ENCODE data around the gene TMEM203.

The TMEM203 gene

DNA sequence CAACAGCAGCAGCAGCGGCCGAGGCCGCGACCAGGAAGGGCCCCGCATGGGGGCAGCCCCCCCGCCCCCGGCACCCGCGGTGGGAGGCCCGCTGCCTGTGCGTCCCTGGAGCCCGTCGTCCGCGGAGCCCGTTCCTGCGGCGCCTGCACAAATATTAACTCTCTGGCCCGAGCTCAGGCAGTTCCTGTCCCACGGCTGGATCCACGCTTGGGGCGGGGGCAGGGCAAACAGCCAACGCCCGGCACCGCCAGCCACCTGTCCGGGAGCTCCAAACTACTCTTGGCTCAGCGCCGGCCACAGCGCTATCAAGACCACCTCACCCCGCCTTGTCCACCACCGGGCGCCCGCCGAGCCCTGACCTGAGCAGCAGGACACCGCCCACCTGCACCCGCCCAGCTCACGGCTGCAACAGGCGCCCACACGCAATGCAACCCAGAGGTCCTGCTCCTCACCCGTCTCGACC, 35.5 kb downstream of the TMEM203 start, which contains the start of gene LRRC26:
Gene LRRC26, minus strand, starts transcription at position 156 of the 463 bp plus-strand sequence. Its CDS starts 108 bp downstream, at position 48.
- peak within 1 kb of the TSS; percentile 47 for H3K4me3 ChIP-seq (ENCODE audit: low read depth, low read length)
- TF ChIP-seq, protein P1, sequence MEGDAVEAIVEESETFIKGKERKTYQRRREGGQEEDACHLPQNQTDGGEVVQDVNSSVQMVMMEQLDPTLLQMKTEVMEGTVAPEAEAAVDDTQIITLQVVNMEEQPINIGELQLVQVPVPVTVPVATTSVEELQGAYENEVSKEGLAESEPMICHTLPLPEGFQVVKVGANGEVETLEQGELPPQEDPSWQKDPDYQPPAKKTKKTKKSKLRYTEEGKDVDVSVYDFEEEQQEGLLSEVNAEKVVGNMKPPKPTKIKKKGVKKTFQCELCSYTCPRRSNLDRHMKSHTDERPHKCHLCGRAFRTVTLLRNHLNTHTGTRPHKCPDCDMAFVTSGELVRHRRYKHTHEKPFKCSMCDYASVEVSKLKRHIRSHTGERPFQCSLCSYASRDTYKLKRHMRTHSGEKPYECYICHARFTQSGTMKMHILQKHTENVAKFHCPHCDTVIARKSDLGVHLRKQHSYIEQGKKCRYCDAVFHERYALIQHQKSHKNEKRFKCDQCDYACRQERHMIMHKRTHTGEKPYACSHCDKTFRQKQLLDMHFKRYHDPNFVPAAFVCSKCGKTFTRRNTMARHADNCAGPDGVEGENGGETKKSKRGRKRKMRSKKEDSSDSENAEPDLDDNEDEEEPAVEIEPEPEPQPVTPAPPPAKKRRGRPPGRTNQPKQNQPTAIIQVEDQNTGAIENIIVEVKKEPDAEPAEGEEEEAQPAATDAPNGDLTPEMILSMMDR (IDR thresholded peaks at IDR 0.05; ENCODE audit: borderline replicate concordance, insufficient read depth, low read depth, low read length), result no peak

DNA sequence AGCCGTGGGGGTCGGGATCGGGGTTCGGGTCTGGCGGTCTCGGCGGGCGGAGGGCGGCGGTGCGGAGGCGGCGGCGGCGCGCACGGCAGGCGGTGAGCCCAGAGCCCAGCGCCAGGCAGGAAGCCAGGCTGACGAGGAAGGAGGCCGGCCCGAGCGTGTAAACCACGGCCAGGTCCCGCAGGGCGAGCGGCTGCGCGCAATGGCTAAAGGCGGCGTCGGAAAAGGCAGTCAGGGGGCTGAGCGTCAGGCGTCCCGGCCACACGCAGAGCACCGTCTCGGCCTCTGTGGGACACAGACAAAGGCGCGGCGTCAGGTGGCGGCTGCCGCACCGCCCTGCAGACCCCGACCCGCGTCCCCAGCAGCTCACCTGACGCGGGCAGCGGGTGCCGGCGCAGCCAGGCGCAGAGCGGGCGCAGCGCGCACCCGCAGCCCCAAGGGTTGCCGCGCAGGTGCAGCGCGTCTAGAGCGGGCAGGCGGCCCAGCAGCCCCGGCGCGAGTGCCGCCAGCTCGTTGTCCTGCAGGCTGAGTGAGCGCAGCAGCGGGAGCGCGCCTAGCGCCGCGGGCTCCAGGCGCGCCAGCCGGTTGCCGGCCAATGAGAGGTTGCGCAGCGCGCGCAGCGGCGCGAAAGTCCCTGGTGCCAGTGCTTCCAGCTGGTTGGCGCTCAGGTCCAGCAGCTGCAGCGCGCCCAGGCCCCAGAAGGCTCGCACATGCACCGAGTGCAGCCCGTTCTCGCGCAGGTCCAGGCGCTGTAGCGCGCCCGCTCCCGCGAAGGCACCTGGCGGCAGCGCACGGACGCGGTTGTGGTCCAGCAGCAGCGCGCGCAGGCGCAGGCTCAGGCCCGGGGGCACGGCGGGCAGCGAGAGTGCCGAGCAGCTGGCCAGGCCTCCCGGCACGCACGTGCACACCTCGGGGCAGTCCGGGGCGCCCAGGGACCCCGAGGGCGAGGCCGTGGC, 36.3 kb downstream of the TMEM203 start:
- TF ChIP-seq, protein P1 (IDR thresholded peaks at IDR 0.05; ENCODE audit: borderline replicate concordance, insufficient read depth, low read depth, low read length), result no peak
- peak overlapping the region; percentile 47 for H3K4me3 ChIP-seq (ENCODE audit: low read depth, low read length)

DNA sequence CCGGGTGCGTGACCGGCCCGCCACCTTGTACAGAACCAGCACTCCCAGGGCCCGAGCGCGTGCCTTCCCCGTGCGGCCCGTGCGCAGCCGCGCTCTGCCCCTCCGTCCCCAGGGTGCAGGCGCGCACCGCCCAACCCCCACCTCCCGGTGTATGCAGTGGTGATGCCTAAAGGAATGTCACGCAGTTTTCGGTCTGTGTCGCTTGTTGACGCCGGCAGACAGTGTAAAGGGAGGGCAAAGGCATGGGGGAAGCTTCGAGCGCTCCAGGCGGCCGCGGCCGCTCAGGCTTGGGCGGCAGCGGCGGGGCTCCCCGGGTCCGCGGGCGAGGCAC, 36.9 kb downstream of the TMEM203 start:
- no peak overlapping the region for H3K4me3 ChIP-seq (ENCODE audit: low read depth, low read length)
- TF ChIP-seq, protein P1 (IDR thresholded peaks at IDR 0.05; ENCODE audit: borderline replicate concordance, insufficient read depth, low read depth, low read length), result no peak

DNA sequence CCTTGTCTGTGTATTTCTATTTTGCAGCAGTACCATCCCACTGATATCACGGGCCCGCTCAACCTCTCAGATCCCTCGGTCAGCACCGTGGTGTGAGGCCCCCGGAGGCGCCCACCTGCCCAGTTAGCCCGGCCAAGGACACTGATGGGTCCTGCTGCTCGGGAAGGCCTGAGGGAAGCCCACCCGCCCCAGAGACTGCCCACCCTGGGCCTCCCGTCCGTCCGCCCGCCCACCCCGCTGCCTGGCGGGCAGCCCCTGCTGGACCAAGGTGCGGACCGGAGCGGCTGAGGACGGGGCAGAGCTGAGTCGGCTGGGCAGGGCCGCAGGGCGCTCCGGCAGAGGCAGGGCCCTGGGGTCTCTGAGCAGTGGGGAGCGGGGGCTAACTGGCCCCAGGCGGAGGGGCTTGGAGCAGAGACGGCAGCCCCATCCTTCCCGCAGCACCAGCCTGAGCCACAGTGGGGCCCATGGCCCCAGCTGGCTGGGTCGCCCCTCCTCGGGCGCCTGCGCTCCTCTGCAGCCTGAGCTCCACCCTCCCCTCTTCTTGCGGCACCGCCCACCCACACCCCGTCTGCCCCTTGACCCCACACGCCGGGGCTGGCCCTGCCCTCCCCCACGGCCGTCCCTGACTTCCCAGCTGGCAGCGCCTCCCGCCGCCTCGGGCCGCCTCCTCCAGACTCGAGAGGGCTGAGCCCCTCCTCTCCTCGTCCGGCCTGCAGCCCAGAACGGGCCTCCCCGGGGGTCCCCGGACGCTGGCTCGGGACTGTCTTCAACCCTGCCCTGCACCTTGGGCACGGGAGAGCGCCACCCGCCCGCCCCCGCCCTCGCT, 37.5 kb downstream of the TMEM203 start:
- TF ChIP-seq, protein P1 (IDR thresholded peaks at IDR 0.05; ENCODE audit: borderline replicate concordance, insufficient read depth, low read depth, low read length), result no peak
- H3K4me3 ChIP-seq (ENCODE audit: low read depth, low read length), result no peak overlapping the region

DNA sequence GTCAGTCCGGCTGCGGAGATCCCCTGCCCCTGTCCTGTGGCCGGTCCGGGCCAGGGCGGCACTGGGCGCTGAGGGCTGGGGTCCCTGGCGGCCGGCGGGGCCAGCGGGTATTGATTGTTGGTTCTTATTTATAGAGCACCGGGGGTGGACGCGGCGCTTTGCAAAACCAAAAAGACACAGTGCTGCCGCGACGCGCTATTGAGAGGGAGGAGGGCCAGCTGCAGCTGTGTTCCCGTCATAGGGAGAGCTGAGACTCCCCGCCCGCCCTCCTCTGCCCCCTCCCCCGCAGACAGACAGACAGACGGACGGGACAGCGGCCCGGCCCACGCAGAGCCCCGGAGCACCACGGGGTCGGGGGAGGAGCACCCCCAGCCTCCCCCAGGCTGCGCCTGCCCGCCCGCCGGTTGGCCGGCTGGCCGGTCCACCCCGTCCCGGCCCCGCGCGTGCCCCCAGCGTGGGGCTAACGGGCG, 38.1 kb downstream of the TMEM203 start:
- TF ChIP-seq, protein P1 (IDR thresholded peaks at IDR 0.05; ENCODE audit: borderline replicate concordance, insufficient read depth, low read depth, low read length), result no peak

DNA sequence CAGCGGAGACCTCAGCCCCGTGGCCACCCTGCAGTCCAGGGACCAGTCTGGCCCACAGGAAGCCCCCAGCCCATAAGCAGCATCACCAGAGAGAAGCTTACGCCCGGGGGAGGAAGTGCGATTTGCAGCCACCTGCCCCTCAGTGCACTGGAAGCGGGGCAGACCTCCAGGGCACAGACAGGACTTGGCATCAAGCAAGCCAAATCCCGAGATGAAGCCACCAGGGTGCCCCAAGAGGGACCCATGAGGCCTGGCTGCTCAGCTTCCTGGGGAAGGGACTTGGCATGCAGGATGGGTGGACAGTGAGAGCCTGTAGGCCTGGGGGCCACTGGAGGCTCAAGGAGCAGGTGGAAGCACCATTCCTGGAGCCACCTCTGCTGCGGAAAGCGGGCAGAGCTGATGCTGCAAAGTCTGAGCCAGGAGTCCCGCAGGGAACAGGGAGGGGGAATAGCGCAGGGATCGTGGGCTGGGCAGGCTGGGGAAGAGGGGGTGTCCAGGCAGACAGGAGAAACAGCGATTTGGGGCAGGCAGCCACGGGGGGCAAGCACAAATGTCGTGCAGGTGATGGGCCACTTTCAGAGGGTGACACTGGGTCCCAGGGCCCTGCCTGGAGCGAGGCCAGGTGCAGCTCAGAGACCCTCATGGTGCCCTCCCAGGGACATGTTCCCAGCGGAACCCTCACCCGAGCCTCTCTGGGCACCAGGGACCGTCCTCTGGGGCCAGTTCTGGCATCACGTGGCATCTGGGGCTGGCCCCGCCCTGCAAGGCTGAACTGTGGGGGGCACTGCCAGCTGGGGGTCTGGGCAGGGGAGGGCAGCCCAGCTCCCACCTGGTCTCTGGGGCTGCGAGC, 38.8 kb downstream of the TMEM203 start:
- TF ChIP-seq, protein P1 (IDR thresholded peaks at IDR 0.05; ENCODE audit: borderline replicate concordance, insufficient read depth, low read depth, low read length), result no peak
- no peak overlapping the region for H3K4me3 ChIP-seq (ENCODE audit: low read depth, low read length)

More for the DNA sequence above, 38.1 kb downstream of the TMEM203 start:
- H3K4me3 ChIP-seq (ENCODE audit: low read depth, low read length), result no peak overlapping the region

Measured in GM12875 (cell line).